NCI-H82 (cell line): ENCODE measurements around the gene HMCN1.

ENCODE experiments used
- DNase-seq: peaks from one replicate; lab custom pipeline; 2025; lab: John Stamatoyannopoulos, UW

HMCN1 gene

DNA sequence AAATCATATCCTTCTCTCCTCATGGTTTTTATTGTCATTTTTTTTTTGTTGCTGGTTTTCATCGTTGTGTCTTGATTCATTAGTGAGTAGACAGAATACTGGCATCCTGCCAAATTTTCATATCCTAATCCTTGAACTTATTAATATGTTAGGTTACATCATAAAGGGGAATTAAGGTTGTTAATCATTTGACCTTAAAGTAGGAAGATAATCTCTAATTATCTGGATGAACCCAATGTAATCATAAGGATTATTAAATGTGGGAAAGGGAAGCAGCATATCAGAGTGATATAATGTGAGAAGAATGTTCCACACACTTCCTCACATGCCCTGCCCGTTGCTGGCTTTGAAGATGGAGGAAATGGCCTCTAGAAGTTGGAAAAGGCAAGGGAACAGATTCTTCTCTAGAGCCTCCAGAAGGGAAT is 299.7 kb downstream of the HMCN1 start:
- peak; percentile 40 for DNase-seq

- DNase-seq, result no peak
Measured at GRCh38 chr1:186042230-186042629, 308.0 kb downstream of the HMCN1 start.

DNA sequence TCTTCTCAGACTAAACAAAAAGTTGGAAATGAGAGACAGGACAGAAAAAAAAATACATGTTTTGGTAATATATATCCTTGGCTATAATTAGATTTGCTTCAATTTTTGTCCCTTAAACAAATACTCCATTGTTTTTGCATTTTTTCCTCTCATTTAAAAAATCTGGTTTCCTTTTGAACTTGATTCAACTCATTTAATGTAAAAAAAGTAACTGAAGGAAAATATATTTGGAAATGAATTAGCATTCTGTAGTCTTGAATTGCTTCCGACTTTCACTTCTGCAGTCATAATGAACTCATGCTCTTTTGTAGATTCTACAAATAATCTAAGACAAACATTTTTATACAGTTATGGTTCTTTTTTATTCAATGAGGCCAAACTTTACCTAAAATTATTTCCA is 309.1 kb downstream of the HMCN1 start:
- DNase-seq, result no peak

DNA sequence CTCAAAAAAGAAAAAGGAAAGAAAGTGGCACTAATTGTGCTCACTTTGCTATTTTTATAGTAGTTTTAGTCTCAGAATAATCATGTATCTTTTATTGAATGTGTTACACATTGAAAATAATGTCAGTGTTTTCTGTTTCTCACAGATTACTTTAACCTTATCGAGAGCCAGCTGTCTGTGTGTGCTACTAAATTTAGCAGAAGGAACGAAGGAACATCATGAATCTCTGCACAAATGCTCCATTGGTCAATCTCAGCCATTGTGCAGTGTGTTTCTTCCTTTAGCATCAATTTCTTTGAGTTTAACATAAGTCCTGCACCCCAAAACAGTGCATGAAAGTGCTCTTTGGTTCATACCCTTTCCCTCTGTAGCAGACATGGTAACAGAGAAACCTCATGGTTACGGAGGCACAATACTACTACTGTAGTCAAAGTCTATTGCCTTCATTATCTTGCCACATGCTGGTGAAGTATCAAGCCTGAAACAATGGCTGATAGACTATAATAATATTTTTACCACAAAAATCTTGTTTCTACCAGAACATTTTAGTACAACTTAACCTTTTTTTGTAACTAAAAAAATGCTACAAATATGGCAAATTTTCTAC is 310.0 kb downstream of the HMCN1 start:
- no peak for DNase-seq

DNA sequence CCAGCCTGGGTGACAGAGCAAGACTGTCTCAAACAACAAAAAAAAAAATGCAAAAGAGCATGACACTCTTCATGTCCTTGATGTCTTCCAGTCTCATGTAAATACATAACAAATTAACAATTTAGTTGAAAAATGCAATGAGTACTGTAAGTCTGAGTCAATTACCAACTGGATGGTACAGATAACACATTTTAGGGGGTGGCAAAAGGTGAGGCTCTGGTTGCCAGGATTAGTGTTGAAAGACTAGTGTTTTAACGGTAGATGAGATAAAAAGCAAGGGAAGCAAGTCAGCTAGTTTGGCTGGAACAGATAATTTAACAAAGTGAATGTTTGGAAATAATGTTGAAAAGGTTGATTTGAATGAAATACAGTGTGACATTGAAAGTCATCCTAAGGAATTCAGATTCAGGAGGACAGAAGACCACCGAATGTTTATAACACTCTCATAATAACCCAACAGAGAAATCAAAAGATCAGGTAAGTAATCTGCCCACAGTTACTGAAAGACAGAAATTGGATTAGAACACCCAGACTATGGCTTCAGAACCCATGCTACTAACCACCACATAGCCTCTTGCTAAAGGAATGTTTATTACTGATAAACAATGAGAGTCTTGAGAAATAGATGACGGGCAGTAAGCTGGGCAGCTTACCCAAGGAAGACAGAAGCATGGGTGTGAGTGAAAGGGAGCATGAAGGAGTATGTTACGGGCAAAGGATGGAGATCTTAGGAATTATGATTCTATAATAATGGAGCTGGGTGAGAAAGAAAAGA is 312.4 kb downstream of the HMCN1 start:
- no peak for DNase-seq

- DNase-seq, result no peak
Measured at GRCh38 chr1:186050360-186050759, 316.2 kb downstream of the HMCN1 start.

- no peak for DNase-seq
Measured at GRCh38 chr1:186054003-186054402, 319.8 kb downstream of the HMCN1 start.

GRCh38 chr1:186054932-186055331 is 320.7 kb downstream of the HMCN1 start:
- no peak for DNase-seq

DNA sequence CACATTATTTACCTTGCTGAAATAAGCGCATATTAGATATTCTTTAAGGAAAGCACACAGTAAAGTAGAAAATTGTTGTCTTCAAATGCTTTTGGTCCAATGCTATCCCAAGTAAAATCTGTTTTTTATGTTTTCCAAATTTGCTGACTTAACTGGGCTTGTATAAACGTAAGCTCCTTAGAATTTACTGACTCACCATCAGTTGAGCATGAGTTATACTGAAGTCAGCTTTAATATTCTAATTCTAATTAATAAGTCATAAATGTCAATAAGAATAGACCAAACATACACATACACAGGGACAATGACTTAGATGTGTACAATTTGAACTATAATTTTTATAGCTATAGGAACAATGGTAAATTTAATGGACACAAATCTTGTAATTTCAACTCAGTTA is 321.7 kb downstream of the HMCN1 start:
- no peak for DNase-seq

- no peak for DNase-seq
Measured at GRCh38 chr1:186057086-186057485, 322.9 kb downstream of the HMCN1 start.

- peak; percentile 18 for DNase-seq
Measured at GRCh38 chr1:186059311-186059710, 325.1 kb downstream of the HMCN1 start.

DNA sequence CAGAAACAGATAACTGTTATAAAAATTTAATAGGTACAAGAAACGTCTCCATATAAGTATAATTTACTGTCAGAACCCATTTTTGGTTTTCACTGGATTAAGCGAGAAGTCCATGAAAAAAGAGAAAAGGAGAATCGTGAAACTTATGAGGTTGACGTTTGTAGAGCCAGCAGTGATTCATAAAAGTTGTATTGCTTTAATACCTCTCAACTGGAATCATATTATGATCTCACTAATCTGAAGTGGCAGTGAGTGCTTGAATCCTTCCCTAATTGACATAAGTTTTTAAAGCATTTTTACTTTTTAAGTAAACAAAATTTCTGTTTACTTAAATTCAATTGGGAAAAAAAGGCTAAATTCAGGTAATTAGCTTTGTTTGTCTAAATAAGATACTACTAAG is 325.6 kb downstream of the HMCN1 start:
- no peak for DNase-seq

DNA sequence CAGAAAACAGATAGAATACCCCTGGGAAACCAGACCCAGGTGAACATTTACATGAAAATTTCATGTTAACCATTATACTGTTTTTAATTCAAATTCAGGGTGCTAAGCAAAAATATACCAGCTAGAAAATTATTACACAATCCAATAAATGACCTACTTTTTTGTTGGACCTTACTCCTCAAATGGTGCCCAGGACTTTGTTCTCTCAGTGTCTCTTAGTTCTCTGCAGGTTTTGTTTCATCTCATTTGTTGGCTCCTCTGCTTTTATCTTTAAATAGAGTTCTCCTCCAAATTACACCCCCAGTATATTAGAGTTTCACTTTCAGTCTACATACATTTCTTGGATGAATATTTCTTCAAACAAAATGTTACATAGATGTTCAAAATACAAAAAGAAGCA is 326.0 kb downstream of the HMCN1 start:
- no peak for DNase-seq

GRCh38 chr1:186063091-186063657 is 329.0 kb downstream of the HMCN1 start:
- DNase-seq, result no peak

GRCh38 chr1:186066411-186066810 is 332.2 kb downstream of the HMCN1 start:
- no peak for DNase-seq

- DNase-seq, result no peak
Measured at GRCh38 chr1:186073697-186074096, 339.5 kb downstream of the HMCN1 start.

DNA sequence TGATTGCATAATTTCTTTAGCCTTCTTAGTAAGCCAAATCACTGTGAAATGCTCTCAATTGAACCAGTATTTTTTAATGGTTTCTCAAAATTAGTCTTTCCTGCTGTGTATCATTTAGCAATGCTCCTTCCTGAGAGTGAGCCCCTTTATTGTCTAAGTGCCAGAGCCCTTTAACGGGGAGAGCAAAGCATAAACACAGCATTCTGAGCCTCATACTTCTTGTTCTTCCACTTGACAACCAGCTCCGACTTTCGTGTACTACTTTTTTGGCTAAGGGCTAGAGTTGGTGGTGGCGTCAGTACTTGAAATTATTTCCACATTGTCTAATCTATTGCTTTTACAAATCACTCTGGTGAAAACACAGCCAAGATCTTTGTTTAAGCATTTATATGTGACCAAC is 341.8 kb downstream of the HMCN1 start:
- DNase-seq, result no peak

GRCh38 chr1:186078245-186078644 is 344.1 kb downstream of the HMCN1 start:
- DNase-seq, result no peak

DNA sequence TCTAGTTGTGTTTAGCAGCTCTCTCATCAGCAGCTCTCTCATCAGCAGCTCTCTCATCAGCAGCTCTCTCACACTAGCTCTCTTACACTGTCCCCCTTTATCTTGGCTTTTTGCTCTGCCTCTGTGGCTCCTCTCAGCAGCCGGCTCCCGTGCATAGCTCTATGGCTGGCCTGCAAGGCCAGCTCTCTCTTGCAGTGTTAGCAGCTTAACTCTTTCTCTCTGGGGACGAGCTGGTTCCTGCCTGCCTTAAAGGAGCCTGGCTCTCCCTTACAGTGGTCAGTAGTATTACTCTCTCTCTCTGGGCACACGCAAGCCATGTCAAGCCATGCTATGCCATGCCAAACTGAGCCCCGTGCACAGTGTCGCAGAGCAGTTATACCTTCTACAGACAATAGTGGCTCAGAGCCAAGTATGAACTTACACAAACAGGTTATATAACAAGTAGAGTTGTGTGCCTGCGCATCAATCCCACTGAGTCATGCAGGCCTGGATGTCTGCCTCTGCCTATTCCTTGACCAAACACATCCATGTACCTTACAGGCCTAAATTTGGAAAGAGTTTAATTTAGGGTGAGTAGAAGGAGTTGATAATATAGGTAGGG is 345.0 kb downstream of the HMCN1 start:
- DNase-seq, result no peak

- DNase-seq, result peak; percentile 100
Measured at GRCh38 chr1:186082235-186082937, 348.2 kb downstream of the HMCN1 start.

DNA sequence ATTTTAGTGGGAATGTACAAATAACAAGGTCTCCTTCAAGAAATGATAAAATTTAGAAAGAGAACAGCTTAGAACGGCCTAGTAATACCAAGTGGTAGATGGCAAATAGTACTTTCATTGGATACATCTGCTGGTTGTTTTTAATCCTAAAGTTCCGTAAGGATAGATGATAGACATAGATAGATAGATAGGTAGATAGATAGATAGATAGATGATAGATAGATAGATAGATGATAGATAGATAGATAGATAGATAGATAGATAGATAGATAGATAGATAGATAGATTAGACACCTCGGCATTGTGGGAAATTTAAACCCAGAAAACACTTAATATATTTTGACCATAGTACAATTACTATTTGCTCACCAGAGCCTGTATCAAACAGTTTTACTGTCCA is 352.4 kb downstream of the HMCN1 start:
- no peak for DNase-seq

- no peak for DNase-seq
Measured at GRCh38 chr1:186089940-186090339, 355.7 kb downstream of the HMCN1 start.
